HG02870 (cell line): ENCODE measurements around the gene TSPAN16.
"Not testable (repeated sequence)": the region's sequence is repeated elsewhere in the genome, so short reads cannot be mapped to it uniquely, and the experiment has no call there.

Experiments
- ATAC-seq: cut with Tn5 transposase; IDR thresholded peaks from one replicate; pipeline ENCODE4 v1.9.1; 2021; ENCODE audit warnings: mild to moderate bottlenecking, moderate library complexity; ENCODE audit not compliant: unreplicated experiment

Gene TSPAN16

GRCh38 chr19:11306337-11306736 lies 10.4 kb downstream of the TSPAN16 start:
- ATAC-seq, result no peak

GRCh38 chr19:11320278-11320995 lies 24.5 kb downstream of the TSPAN16 start:
- ATAC-seq, result not testable (repeated sequence)

- ATAC-seq, result no peak
Measured at GRCh38 chr19:11321191-11322126, 25.5 kb downstream of the TSPAN16 start.

- ATAC-seq, result no peak
Measured at GRCh38 chr19:11322269-11323024, 26.5 kb downstream of the TSPAN16 start.

GRCh38 chr19:11323601-11324078 lies 27.7 kb downstream of the TSPAN16 start:
- ATAC-seq, result no peak

- no peak for ATAC-seq
Measured at GRCh38 chr19:11324079-11324661, 28.2 kb downstream of the TSPAN16 start.

- ATAC-seq, result no peak
Measured at GRCh38 chr19:11324748-11325389, 28.9 kb downstream of the TSPAN16 start.

- ATAC-seq, result no peak
Measured at GRCh38 chr19:11325544-11325943, 29.6 kb downstream of the TSPAN16 start.

- no peak for ATAC-seq
Measured at GRCh38 chr19:11330127-11330526, 34.2 kb downstream of the TSPAN16 start.

- no peak for ATAC-seq
Measured at GRCh38 chr19:11331502-11331901, 35.5 kb downstream of the TSPAN16 start.

GRCh38 chr19:11332822-11333221 lies 36.9 kb downstream of the TSPAN16 start:
- no peak for ATAC-seq

- not testable (repeated sequence) for ATAC-seq
Measured at GRCh38 chr19:11333838-11334237, 37.9 kb downstream of the TSPAN16 start.

- ATAC-seq, result no peak
Measured at GRCh38 chr19:11335449-11336146, 39.6 kb downstream of the TSPAN16 start.

GRCh38 chr19:11337080-11337479 lies 41.1 kb downstream of the TSPAN16 start:
- no peak for ATAC-seq

GRCh38 chr19:11338121-11338520 lies 42.2 kb downstream of the TSPAN16 start:
- ATAC-seq, result no peak

GRCh38 chr19:11338569-11339253 lies 42.8 kb downstream of the TSPAN16 start:
- ATAC-seq, result no peak

GRCh38 chr19:11339254-11340098 lies 43.5 kb downstream of the TSPAN16 start, which contains the start of gene RAB3D:
Gene RAB3D (minus strand): TSS chr19:11339657. CDS start chr19:11337399, 2,258 bp downstream.
- no peak for ATAC-seq

GRCh38 chr19:11340099-11340467 lies 44.1 kb downstream of the TSPAN16 start:
- not testable (repeated sequence) for ATAC-seq
